ENCODE data around the gene CTNNA2. TPM values are rescaled to one million over a fixed set of nuclear protein-coding genes. Genes with fewer than 3 reads are reported as not detected.

Gene CTNNA2
- total and polyA plus RNA-seq, 7 donors: 0.03 to 0.36 (median 0.17) TPM; not detected in 4

- no peak for DNase-seq
- no peak for ATAC-seq
- Histone ChIP-seq H3K9me3 (no peaks in the 10 kb centered on the region), H3K4me1 (no peaks in the 10 kb centered on the region), H3K27me3 (ENCODE audit: insufficient read depth in 3 of 3, low read length in 2 of 3) (no peaks in the 10 kb centered on the region), H3K4me3 (no peak overlapping the region), H3K36me3 (ENCODE audit: insufficient read depth in 1 of 2, low read depth in 1 of 2) (no peaks in the 10 kb centered on the region), H3K27ac (no peak overlapping the region)
- TF ChIP-seq CTCF (IDR thresholded peaks at IDR 0.05): no peak
- 80 to 86% (median 83%) methylated on average over 3 of the region's 3 CpGs for WGBS, 3 donors
- intact Hi-C loops (cut with DNase I): no loop called here
These were observed 861.3 kb downstream of the CTNNA2 start for GRCh38 chr2:80374105-80374504.

- H3K4me3 ChIP-seq: no peak overlapping the region
- H3K36me3 ChIP-seq (ENCODE audit: insufficient read depth in 1 of 2, low read depth in 1 of 2): no peaks in the 10 kb centered on the region
- intact Hi-C loops (cut with DNase I): no loop called here
- no peak for DNase-seq
- no peaks in the 10 kb centered on the region for H3K27me3 ChIP-seq (ENCODE audit: insufficient read depth in 3 of 3, low read length in 2 of 3)
- no peaks in the 10 kb centered on the region for H3K4me1 ChIP-seq
- no peak overlapping the region for H3K27ac ChIP-seq
- ATAC-seq: no peak
- no peaks in the 10 kb centered on the region for H3K9me3 ChIP-seq
- TF ChIP-seq CTCF (IDR thresholded peaks at IDR 0.05): no peak
These were observed 864.2 kb downstream of the CTNNA2 start for GRCh38 chr2:80377071-80377470.

- ATAC-seq: no peak
- 34 to 44% (median 38%) methylated on average over 3 of the region's 3 CpGs for WGBS, 3 donors
These were observed 867.9 kb downstream of the CTNNA2 start for GRCh38 chr2:80380736-80381135.

GRCh38 chr2:80381666-80382065 lies 868.8 kb downstream of the CTNNA2 start:
- intact Hi-C loops (cut with DNase I): no loop called here
- TF ChIP-seq CTCF (IDR thresholded peaks at IDR 0.05): no peak
- WGBS, 3 donors: 85 to 95% (median 92%) methylated on average over 3 of the region's 3 CpGs

More at GRCh38 chr2:80380736-80381135, 867.9 kb downstream of the CTNNA2 start:
- no peak for DNase-seq
- no peak for TF ChIP-seq CTCF (IDR thresholded peaks at IDR 0.05)
- intact Hi-C loops (cut with DNase I): no loop called here
- Histone ChIP-seq H3K27ac (no peak overlapping the region), H3K9me3 (no peaks in the 10 kb centered on the region), H3K4me3 (no peak overlapping the region), H3K36me3 (ENCODE audit: insufficient read depth in 1 of 2, low read depth in 1 of 2) (no peaks in the 10 kb centered on the region), H3K27me3 (ENCODE audit: insufficient read depth in 3 of 3, low read length in 2 of 3) (no peaks in the 10 kb centered on the region), H3K4me1 (no peaks in the 10 kb centered on the region)

GRCh38 chr2:80392441-80392840 lies 879.6 kb downstream of the CTNNA2 start:
- no peaks in the 10 kb centered on the region for H3K27me3 ChIP-seq (ENCODE audit: insufficient read depth in 3 of 3, low read length in 2 of 3)
- no peak for ATAC-seq
- WGBS, 3 donors: 84 to 90% (median 88%) methylated on average over 2 of the region's 2 CpGs
- intact Hi-C loops (cut with DNase I): no loop called here
- H3K9me3 ChIP-seq: no peaks in the 10 kb centered on the region
- no peak overlapping the region for H3K27ac ChIP-seq
- DNase-seq: no peak
- no peak overlapping the region for H3K4me3 ChIP-seq
- H3K4me1 ChIP-seq: no peaks in the 10 kb centered on the region
- H3K36me3 ChIP-seq (ENCODE audit: insufficient read depth in 1 of 2, low read depth in 1 of 2): no peaks in the 10 kb centered on the region
- no peak for TF ChIP-seq CTCF (IDR thresholded peaks at IDR 0.05)

More at GRCh38 chr2:80381666-80382065, 868.8 kb downstream of the CTNNA2 start:
- DNase-seq: no peak
- Histone ChIP-seq H3K36me3 (ENCODE audit: insufficient read depth in 1 of 2, low read depth in 1 of 2) (no peaks in the 10 kb centered on the region), H3K4me1 (no peaks in the 10 kb centered on the region), H3K4me3 (no peak overlapping the region), H3K9me3 (no peaks in the 10 kb centered on the region), H3K27ac (no peak overlapping the region), H3K27me3 (ENCODE audit: insufficient read depth in 3 of 3, low read length in 2 of 3) (no peaks in the 10 kb centered on the region)
- no peak for ATAC-seq
